Measurements from ENCODE around the gene DUSP7. TPM values are rescaled to one million over a fixed set of nuclear protein-coding genes. Genes with fewer than 3 reads are reported as not detected.

DUSP7 gene
- total RNA-seq, 4 donors from 2014 or later = 10.2 to 18.1 (median 14.7) TPM

DNA sequence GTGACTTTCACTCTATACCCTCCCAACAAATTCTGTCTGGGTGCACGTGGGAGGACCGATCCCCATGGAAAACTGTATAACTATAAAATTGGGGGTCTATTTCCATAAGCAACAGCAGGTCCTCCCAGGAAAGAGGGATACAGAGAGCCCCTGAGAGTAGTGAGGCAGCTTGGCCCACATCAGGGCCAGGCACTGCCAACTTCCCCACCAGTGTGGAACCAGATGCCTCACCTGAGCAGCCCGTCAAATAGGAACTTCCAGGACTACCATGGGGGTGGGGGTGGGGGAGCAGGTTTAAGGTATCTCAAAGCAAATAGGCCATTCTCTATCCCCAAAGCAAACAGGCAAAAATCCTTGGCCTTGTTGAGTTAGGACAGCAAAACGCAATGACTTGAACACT, 33.3 kb upstream of the DUSP7 start:
- Histone ChIP-seq H3K27ac (peak overlapping the region in 3 of 4 donors; percentile 4 to 58 (median 47)), H3K4me3 (no peak overlapping the region), H3K27me3 (no peaks in the 10 kb centered on the region), H3K36me3 (no peaks in the 10 kb centered on the region), H3K4me1 (peaks cover 0 to 50% (median 9%) of the 10 kb centered on the region in 3 donors), H3K9me3 (no peaks in the 10 kb centered on the region)
- no peak for ATAC-seq
- TF ChIP-seq EP300 (IDR thresholded peaks at IDR 0.05) (no peak), POLR2AphosphoS5 (IDR thresholded peaks at IDR 0.05) (no peak), CTCF (IDR thresholded peaks at IDR 0.05) (no peak), POLR2A (IDR thresholded peaks at IDR 0.05) (no peak)
- WGBS, 2 donors (ENCODE audit: low coverage in 1 of 2) = 80 to 100% methylated on average over 1 to 3 of the region's 4 CpGs

DNA sequence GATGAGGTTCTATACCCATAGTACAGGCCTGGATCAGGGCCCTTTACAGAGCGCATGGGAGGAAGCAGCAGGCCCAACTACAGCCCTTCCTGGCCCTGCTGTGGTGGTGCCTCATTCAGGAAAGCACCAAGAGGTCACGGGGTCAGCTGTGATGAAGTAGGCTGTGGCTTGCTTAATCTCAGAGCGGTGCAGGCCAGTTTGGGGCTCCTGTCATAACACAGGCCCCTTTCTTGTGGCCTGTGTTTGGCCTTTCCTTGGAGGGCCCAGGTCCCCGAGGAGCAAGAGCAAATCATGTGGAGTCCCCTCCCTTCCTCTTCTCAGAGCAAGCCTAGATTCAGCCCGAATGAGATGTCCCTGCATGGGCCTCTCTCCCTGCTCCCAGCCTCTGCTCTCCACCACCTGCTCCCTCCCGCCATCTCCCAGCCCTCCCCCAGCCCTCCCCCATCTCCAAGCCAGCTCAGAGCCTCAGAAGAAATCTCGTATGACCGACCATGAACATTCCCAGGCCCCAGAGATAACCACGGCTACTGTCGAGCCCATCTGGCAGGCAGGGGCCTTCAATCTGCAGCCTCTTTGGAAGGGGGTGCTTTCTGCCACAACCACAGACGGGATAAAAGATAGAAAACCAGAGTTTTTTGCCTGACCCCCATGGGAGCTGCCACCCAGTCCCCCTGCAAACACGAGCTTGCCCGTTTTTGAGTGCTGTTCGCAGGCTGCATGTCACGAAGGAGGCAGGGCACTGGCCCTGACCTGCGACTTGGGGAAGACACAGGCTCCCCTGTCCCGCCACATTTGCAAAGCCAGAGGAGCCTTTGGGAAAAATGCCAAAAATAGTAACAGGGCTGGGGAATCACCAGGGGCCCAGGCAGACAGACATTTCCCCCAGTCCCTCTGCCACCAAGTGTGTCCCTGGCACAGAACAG, 32.3 kb upstream of the DUSP7 start:
- ATAC-seq = peak; percentile 39
- Histone ChIP-seq H3K4me3 (no peak overlapping the region), H3K27ac (peak overlapping the region in 2 of 4 donors; percentile 10 to 33), H3K4me1 (peaks cover 0 to 50% (median 9%) of the 10 kb centered on the region in 3 donors), H3K9me3 (no peaks in the 10 kb centered on the region), H3K27me3 (no peaks in the 10 kb centered on the region), H3K36me3 (no peaks in the 10 kb centered on the region)
- 90% methylated on average over 2 of the region's 17 CpGs; no CpG with 5 or more reads in 1 of the 2 donors for WGBS, 2 donors (ENCODE audit: low coverage in 1 of 2)
- TF ChIP-seq POLR2A (IDR thresholded peaks at IDR 0.05) (no peak), POLR2AphosphoS5 (IDR thresholded peaks at IDR 0.05) (no peak), CTCF (IDR thresholded peaks at IDR 0.05) (no peak), EP300 (IDR thresholded peaks at IDR 0.05) (no peak)

GRCh38 chr3:52087731-52088130, 31.4 kb upstream of the DUSP7 start:
- WGBS, 2 donors (ENCODE audit: low coverage in 1 of 2) = 69% methylated on average over 3 of the region's 3 CpGs; no CpG with 5 or more reads in 1 of the 2 donors
- peaks cover 0 to 50% (median 9%) of the 10 kb centered on the region in 3 donors for H3K4me1 ChIP-seq
- H3K4me3 ChIP-seq = no peak overlapping the region
- ATAC-seq = peak; percentile 23
- H3K27me3 ChIP-seq = no peaks in the 10 kb centered on the region
- H3K9me3 ChIP-seq = no peaks in the 10 kb centered on the region
- H3K27ac ChIP-seq = peak overlapping the region in 2 of 4 donors; percentile 6 to 10
- no peaks in the 10 kb centered on the region for H3K36me3 ChIP-seq
- TF ChIP-seq POLR2AphosphoS5 (IDR thresholded peaks at IDR 0.05) (no peak), POLR2A (IDR thresholded peaks at IDR 0.05) (no peak), EP300 (IDR thresholded peaks at IDR 0.05) (no peak), CTCF (IDR thresholded peaks at IDR 0.05) (no peak)

GRCh38 chr3:52086976-52087663, 30.7 kb upstream of the DUSP7 start:
- no peaks in the 10 kb centered on the region for H3K36me3 ChIP-seq
- H3K4me1 ChIP-seq = peaks cover 0 to 50% (median 9%) of the 10 kb centered on the region in 3 donors

More at GRCh38 chr3:52086976-52087663, 30.7 kb upstream of the DUSP7 start:
- no peak for TF ChIP-seq CTCF (IDR thresholded peaks at IDR 0.05)
- peak overlapping the region in 1 of 4 donors; percentile 6 for H3K27ac ChIP-seq
- 78 to 87% methylated on average over 5 to 6 of the region's 8 CpGs for WGBS, 2 donors (ENCODE audit: low coverage in 1 of 2)
- no peak for ATAC-seq
- H3K4me3 ChIP-seq = no peak overlapping the region
- no peaks in the 10 kb centered on the region for H3K9me3 ChIP-seq
- H3K27me3 ChIP-seq = no peaks in the 10 kb centered on the region

Measured in gastroesophageal sphincter (tissue), 4 donors.